Measurements from ENCODE around the gene BYSL. TPM values are rescaled to one million over a fixed set of nuclear protein-coding genes. Genes with fewer than 3 reads are reported as not detected.

Gene BYSL
- total and polyA plus RNA-seq, 9 of the 15 experiments (the other 6 are each of a cell fraction or from before 2014, with no cell fraction given), result 22.2 to 92.3 (median 53.4) TPM

- no peak for TF ChIP-seq RFX5 (IDR thresholded peaks at IDR 0.05; ENCODE audit: low read depth, low read length)
- no peak for TF ChIP-seq CBX2 (IDR thresholded peaks at IDR 0.05; ENCODE audit: insufficient read depth, low read length, poor library complexity, severe bottlenecking)
- TF ChIP-seq NR4A1 (CRISPR knock-in tag; IDR thresholded peaks at IDR 0.05), result no peak
- no peak for TF ChIP-seq NR4A1 (tag; IDR thresholded peaks at IDR 0.05)
- no peak; the same call in 1 of the 2 replicates for TF ChIP-seq MTA3 (IDR thresholded peaks at IDR 0.05; ENCODE audit: borderline replicate concordance)
- TF ChIP-seq HMBOX1 (IDR thresholded peaks at IDR 0.05), result peak; percentile 75
- TF ChIP-seq ZNF408 (CRISPR knock-in tag; IDR thresholded peaks at IDR 0.05; ENCODE audit: low read depth), result no peak
- TF ChIP-seq SMAD1 (IDR thresholded peaks at IDR 0.05; ENCODE audit: low read depth, low read length, partially characterized antibody), result peak; percentile 22
- TF ChIP-seq CTBP1 (IDR thresholded peaks at IDR 0.05; ENCODE audit: borderline replicate concordance), result peak; percentile 41; the same call in 1 of the 2 replicates
- TF ChIP-seq BMI1 (IDR thresholded peaks at IDR 0.05; ENCODE audit: low read length), result no peak
- TF ChIP-seq PHB (CRISPR knock-in tag; IDR thresholded peaks at IDR 0.05), result no peak
- 0 out of 2 replicates have a peak, but pooled peaks have one; percentile 28 for TF ChIP-seq KLF13 (tag; IDR thresholded peaks at IDR 0.05; ENCODE audit: borderline replicate concordance, low read depth)
- TF ChIP-seq BCOR (IDR thresholded peaks at IDR 0.05), result no peak
- no peak for TF ChIP-seq SMARCB1 (IDR thresholded peaks at IDR 0.05; ENCODE audit: insufficient read length, low read depth)
- TF ChIP-seq PREB (CRISPR knock-in tag; IDR thresholded peaks at IDR 0.05), result no peak
- TF ChIP-seq TCF15 (CRISPR knock-in tag; IDR thresholded peaks at IDR 0.05), result no peak
- TF ChIP-seq BRF2 (IDR thresholded peaks at IDR 0.05; ENCODE audit: borderline replicate concordance, insufficient read depth, insufficient read length), result no peak
- no peak for TF ChIP-seq FOXJ2 (tag; IDR thresholded peaks at IDR 0.05)
- no peak for TF ChIP-seq CREB3 (tag; conservative IDR thresholded peaks at IDR 0.05; ENCODE audit: low read depth)
Measured at GRCh38 chr6:41939848-41940758, 18.8 kb downstream of the BYSL start (continued).
